ENCODE results near the gene GFAP.

GFAP gene

GRCh38 chr17:44914698-44915271 lies 515 bp downstream of the GFAP start:
- Mint-ChIP-seq H3K36me3 (no peaks in the 10 kb centered on the region), H3K9me3 (no peaks in the 10 kb centered on the region), H3K27ac (no peak overlapping the region), H3K27me3 (peaks cover 34 to 59% of the 10 kb centered on the region in 2 donors), H3K4me1 (peaks cover 12 to 17% of the 10 kb centered on the region in 2 donors), H3K4me3 (no peak overlapping the region)
- DNase-seq (no peak), ATAC-seq (replicated peaks) (no peak)

GRCh38 chr17:44914148-44914547 lies 1.2 kb downstream of the GFAP start:
- ATAC-seq (replicated peaks) (peak in 1 of 2 donors; percentile 51), DNase-seq (no peak)
- Mint-ChIP-seq H3K27ac (no peak overlapping the region), H3K36me3 (no peaks in the 10 kb centered on the region), H3K9me3 (no peaks in the 10 kb centered on the region), H3K4me3 (no peak overlapping the region), H3K4me1 (peaks cover 11 to 14% of the 10 kb centered on the region in 2 donors), H3K27me3 (peaks cover 34 to 59% of the 10 kb centered on the region in 2 donors)

GRCh38 chr17:44913676-44914075 lies 1.6 kb downstream of the GFAP start:
- DNase-seq (no peak), ATAC-seq (replicated peaks) (no peak)
- H3K36me3 Mint-ChIP-seq, result no peaks in the 10 kb centered on the region
- H3K4me3 Mint-ChIP-seq, result no peak overlapping the region
- peaks cover 37 to 61% of the 10 kb centered on the region in 2 donors for H3K27me3 Mint-ChIP-seq
- H3K27ac Mint-ChIP-seq, result peak overlapping the region; percentile 6
- H3K9me3 Mint-ChIP-seq, result no peaks in the 10 kb centered on the region
- peaks cover 11 to 14% of the 10 kb centered on the region in 2 donors for H3K4me1 Mint-ChIP-seq

- Mint-ChIP-seq H3K27ac (no peak overlapping the region), H3K9me3 (no peaks in the 10 kb centered on the region), H3K4me3 (no peak overlapping the region), H3K27me3 (peaks cover 39 to 64% of the 10 kb centered on the region in 2 donors), H3K4me1 (peaks cover 11 to 14% of the 10 kb centered on the region in 2 donors), H3K36me3 (no peaks in the 10 kb centered on the region)
- no peak for ATAC-seq (replicated peaks)
- no peak for DNase-seq
Observed at GRCh38 chr17:44912763-44913544, 2.3 kb downstream of the GFAP start.

GRCh38 chr17:44911133-44912001 lies 3.9 kb downstream of the GFAP start:
- no peak overlapping the region for H3K27ac Mint-ChIP-seq
- DNase-seq, result peak; percentile 38
- H3K4me3 Mint-ChIP-seq, result peak overlapping the region; percentile 32 to 70
- H3K9me3 Mint-ChIP-seq, result no peaks in the 10 kb centered on the region
- H3K36me3 Mint-ChIP-seq, result no peaks in the 10 kb centered on the region
- peak; percentile 84 to 85 for ATAC-seq (replicated peaks)
- peaks cover 11 to 14% of the 10 kb centered on the region in 2 donors for H3K4me1 Mint-ChIP-seq
- H3K27me3 Mint-ChIP-seq, result peaks cover 41 to 60% of the 10 kb centered on the region in 2 donors

GRCh38 chr17:44910231-44911106 lies 4.8 kb downstream of the GFAP start:
- Mint-ChIP-seq H3K27me3 (peaks cover 39 to 60% of the 10 kb centered on the region in 2 donors), H3K9me3 (no peaks in the 10 kb centered on the region), H3K36me3 (no peaks in the 10 kb centered on the region), H3K4me1 (peaks cover 11 to 14% of the 10 kb centered on the region in 2 donors), H3K27ac (no peak overlapping the region), H3K4me3 (peak overlapping the region in 1 of 2 donors; percentile 70)
- no peak for DNase-seq
- no peak for ATAC-seq (replicated peaks)

GRCh38 chr17:44909681-44910144 lies 5.6 kb downstream of the GFAP start:
- H3K27ac Mint-ChIP-seq, result no peak overlapping the region
- H3K4me3 Mint-ChIP-seq, result no peak overlapping the region
- peaks cover 39 to 58% of the 10 kb centered on the region in 2 donors for H3K27me3 Mint-ChIP-seq
- H3K36me3 Mint-ChIP-seq, result no peaks in the 10 kb centered on the region
- peaks cover 11 to 14% of the 10 kb centered on the region in 2 donors for H3K4me1 Mint-ChIP-seq
- H3K9me3 Mint-ChIP-seq, result no peaks in the 10 kb centered on the region
- ATAC-seq (replicated peaks) (no peak), DNase-seq (no peak)

GRCh38 chr17:44908761-44909326 lies 6.5 kb downstream of the GFAP start:
- Mint-ChIP-seq H3K27me3 (peaks cover 39 to 54% of the 10 kb centered on the region in 2 donors), H3K27ac (no peak overlapping the region), H3K36me3 (no peaks in the 10 kb centered on the region), H3K9me3 (no peaks in the 10 kb centered on the region), H3K4me3 (no peak overlapping the region), H3K4me1 (peaks cover 10 to 14% of the 10 kb centered on the region in 2 donors)
- DNase-seq (no peak), ATAC-seq (replicated peaks) (no peak)

- DNase-seq (no peak), ATAC-seq (replicated peaks) (no peak)
- Mint-ChIP-seq H3K36me3 (no peaks in the 10 kb centered on the region), H3K4me3 (no peak overlapping the region), H3K9me3 (no peaks in the 10 kb centered on the region), H3K27me3 (peaks cover 33 to 50% of the 10 kb centered on the region in 2 donors), H3K4me1 (peaks cover 7 to 14% of the 10 kb centered on the region in 2 donors), H3K27ac (no peak overlapping the region)
Observed at GRCh38 chr17:44907729-44908470, 7.4 kb downstream of the GFAP start.

- Mint-ChIP-seq H3K9me3 (no peaks in the 10 kb centered on the region), H3K27ac (no peak overlapping the region), H3K27me3 (peaks cover 27 to 48% of the 10 kb centered on the region in 2 donors), H3K4me1 (peaks cover 7 to 14% of the 10 kb centered on the region in 2 donors), H3K4me3 (no peak overlapping the region), H3K36me3 (peaks cover 0 to 5% of the 10 kb centered on the region in 2 donors)
- ATAC-seq (replicated peaks), result no peak
- DNase-seq, result no peak
Observed at GRCh38 chr17:44906763-44907728, 8.3 kb downstream of the GFAP start.

- peaks cover 0 to 11% of the 10 kb centered on the region in 2 donors for H3K36me3 Mint-ChIP-seq
- DNase-seq, result no peak
- no peak for ATAC-seq (replicated peaks)
- H3K4me1 Mint-ChIP-seq, result peaks cover 4 to 7% of the 10 kb centered on the region in 2 donors
- no peak overlapping the region for H3K4me3 Mint-ChIP-seq
- no peaks in the 10 kb centered on the region for H3K9me3 Mint-ChIP-seq
- H3K27ac Mint-ChIP-seq, result no peak overlapping the region
- peaks cover 21 to 49% of the 10 kb centered on the region in 2 donors for H3K27me3 Mint-ChIP-seq
Observed at GRCh38 chr17:44906010-44906646, 9.2 kb downstream of the GFAP start.

Measured in stimulated activated naive B cell treated with anti-CD40 and anti-IgM and Interleukin-4, amounts not matched to agents 10 μg/mL and 1 μg/mL and 100 μg/mL, for 72 hours (primary cell).